ENCODE results near the gene TEX52.

TEX52 gene

DNA sequence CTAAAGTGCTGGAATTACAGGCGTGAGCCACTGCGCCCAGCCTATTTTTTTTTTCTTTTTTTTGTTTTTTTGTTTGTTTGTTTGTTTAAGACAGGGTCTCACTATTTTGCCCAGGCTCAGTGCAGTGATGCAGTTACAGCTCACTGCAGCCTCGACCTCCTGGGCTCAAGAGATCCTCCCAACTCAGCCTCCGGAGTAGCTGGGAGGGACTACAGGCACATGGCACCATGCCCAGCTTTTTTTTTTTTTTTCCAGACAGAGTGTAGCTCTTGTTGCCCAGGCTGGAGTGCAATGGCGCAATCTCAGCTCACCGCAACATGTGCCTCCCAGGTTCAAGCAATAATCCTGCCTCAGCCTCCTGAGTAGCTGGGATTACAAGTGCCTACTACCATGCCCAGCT lies 50.1 kb downstream of the TEX52 start:
- H3K4me3 ChIP-seq (ENCODE audit: low read depth in 1 of 2, low read length in 2 of 2): no peak overlapping the region
- peaks cover 3% of the 10 kb centered on the region for H3K4me1 ChIP-seq (ENCODE audit: insufficient read depth, low read length)
- peaks cover 40% of the 10 kb centered on the region for H3K36me3 ChIP-seq (ENCODE audit: insufficient read depth, low read length)
- H2AFZ ChIP-seq (ENCODE audit: low read depth, low read length): no peak overlapping the region
- H3K9me3 ChIP-seq (ENCODE audit: insufficient read depth, low read length, severe bottlenecking): no peaks in the 10 kb centered on the region
- H3K9ac ChIP-seq (ENCODE audit: low read depth, low read length): no peak overlapping the region
- ATAC-seq (ENCODE audit: insufficient read depth, low read depth): no peak
- H3K79me2 ChIP-seq (ENCODE audit: insufficient read depth, low read length): peaks cover 2% of the 10 kb centered on the region
- no peak for DNase-seq
- H4K20me1 ChIP-seq (ENCODE audit: insufficient read depth, low read length): peaks cover 7% of the 10 kb centered on the region; the same call in 1 of the 2 replicates
- no peak overlapping the region for H3K4me2 ChIP-seq (ENCODE audit: insufficient read depth, low read length)
- no peaks in the 10 kb centered on the region for H3K27me3 ChIP-seq (ENCODE audit: insufficient read depth, low read length, poor library complexity)
- TF ChIP-seq, protein P1, sequence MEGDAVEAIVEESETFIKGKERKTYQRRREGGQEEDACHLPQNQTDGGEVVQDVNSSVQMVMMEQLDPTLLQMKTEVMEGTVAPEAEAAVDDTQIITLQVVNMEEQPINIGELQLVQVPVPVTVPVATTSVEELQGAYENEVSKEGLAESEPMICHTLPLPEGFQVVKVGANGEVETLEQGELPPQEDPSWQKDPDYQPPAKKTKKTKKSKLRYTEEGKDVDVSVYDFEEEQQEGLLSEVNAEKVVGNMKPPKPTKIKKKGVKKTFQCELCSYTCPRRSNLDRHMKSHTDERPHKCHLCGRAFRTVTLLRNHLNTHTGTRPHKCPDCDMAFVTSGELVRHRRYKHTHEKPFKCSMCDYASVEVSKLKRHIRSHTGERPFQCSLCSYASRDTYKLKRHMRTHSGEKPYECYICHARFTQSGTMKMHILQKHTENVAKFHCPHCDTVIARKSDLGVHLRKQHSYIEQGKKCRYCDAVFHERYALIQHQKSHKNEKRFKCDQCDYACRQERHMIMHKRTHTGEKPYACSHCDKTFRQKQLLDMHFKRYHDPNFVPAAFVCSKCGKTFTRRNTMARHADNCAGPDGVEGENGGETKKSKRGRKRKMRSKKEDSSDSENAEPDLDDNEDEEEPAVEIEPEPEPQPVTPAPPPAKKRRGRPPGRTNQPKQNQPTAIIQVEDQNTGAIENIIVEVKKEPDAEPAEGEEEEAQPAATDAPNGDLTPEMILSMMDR (IDR thresholded peaks at IDR 0.05; ENCODE audit: borderline replicate concordance, extremely low read depth, low read length, poor library complexity, severe bottlenecking): no peak
- TF ChIP-seq EZH2 (IDR thresholded peaks at IDR 0.05; ENCODE audit: borderline replicate concordance, low read depth, low read length, severe bottlenecking): no peak
- no peak overlapping the region for H3K27ac ChIP-seq (ENCODE audit: low read length)

- no peaks in the 10 kb centered on the region for H3K27me3 ChIP-seq (ENCODE audit: insufficient read depth, low read length, poor library complexity)
- peaks cover 56% of the 10 kb centered on the region for H3K36me3 ChIP-seq (ENCODE audit: insufficient read depth, low read length)
- 0 out of 2 replicates have a peak, but pooled peaks cover 3% of the 10 kb centered on the region for H3K79me2 ChIP-seq (ENCODE audit: insufficient read depth, low read length)
- H3K9ac ChIP-seq (ENCODE audit: low read depth, low read length): no peak overlapping the region
- no peak overlapping the region for H3K4me2 ChIP-seq (ENCODE audit: insufficient read depth, low read length)
- DNase-seq (no peak), ATAC-seq (ENCODE audit: insufficient read depth, low read depth) (no peak)
- H3K4me3 ChIP-seq (ENCODE audit: low read depth in 1 of 2, low read length in 2 of 2): no peak overlapping the region
- no peak overlapping the region for H2AFZ ChIP-seq (ENCODE audit: low read depth, low read length)
- H3K27ac ChIP-seq (ENCODE audit: low read length): no peak overlapping the region
- H3K9me3 ChIP-seq (ENCODE audit: insufficient read depth, low read length, severe bottlenecking): no peaks in the 10 kb centered on the region
- TF ChIP-seq EZH2 (IDR thresholded peaks at IDR 0.05; ENCODE audit: borderline replicate concordance, low read depth, low read length, severe bottlenecking): no peak
- TF ChIP-seq, protein P1 (IDR thresholded peaks at IDR 0.05; ENCODE audit: borderline replicate concordance, extremely low read depth, low read length, poor library complexity, severe bottlenecking): no peak
- H4K20me1 ChIP-seq (ENCODE audit: insufficient read depth, low read length): peaks cover 13% of the 10 kb centered on the region; the same call in 1 of the 2 replicates
- no peaks in the 10 kb centered on the region for H3K4me1 ChIP-seq (ENCODE audit: insufficient read depth, low read length)
These were observed 51.7 kb downstream of the TEX52 start for GRCh38 chr12:2805143-2805520.

GRCh38 chr12:2804393-2805142 lies 52.3 kb downstream of the TEX52 start:
- H3K4me2 ChIP-seq (ENCODE audit: insufficient read depth, low read length): no peak overlapping the region
- no peaks in the 10 kb centered on the region for H3K4me1 ChIP-seq (ENCODE audit: insufficient read depth, low read length)
- DNase-seq (no peak), ATAC-seq (ENCODE audit: insufficient read depth, low read depth) (no peak; the same call in 2 of the 3 replicates)
- H3K4me3 ChIP-seq (ENCODE audit: low read depth in 1 of 2, low read length in 2 of 2): no peak overlapping the region
- H3K9me3 ChIP-seq (ENCODE audit: insufficient read depth, low read length, severe bottlenecking): no peaks in the 10 kb centered on the region
- peaks cover 62% of the 10 kb centered on the region for H3K36me3 ChIP-seq (ENCODE audit: insufficient read depth, low read length)
- H3K79me2 ChIP-seq (ENCODE audit: insufficient read depth, low read length): peaks cover 3% of the 10 kb centered on the region; the same call in 1 of the 2 replicates
- no peak overlapping the region for H2AFZ ChIP-seq (ENCODE audit: low read depth, low read length)
- TF ChIP-seq, protein P1 (IDR thresholded peaks at IDR 0.05; ENCODE audit: borderline replicate concordance, extremely low read depth, low read length, poor library complexity, severe bottlenecking): no peak
- no peak for TF ChIP-seq EZH2 (IDR thresholded peaks at IDR 0.05; ENCODE audit: borderline replicate concordance, low read depth, low read length, severe bottlenecking)
- no peak overlapping the region for H3K9ac ChIP-seq (ENCODE audit: low read depth, low read length)
- no peak overlapping the region for H3K27ac ChIP-seq (ENCODE audit: low read length)
- peaks cover 19% of the 10 kb centered on the region; the same call in 1 of the 2 replicates for H4K20me1 ChIP-seq (ENCODE audit: insufficient read depth, low read length)
- no peaks in the 10 kb centered on the region for H3K27me3 ChIP-seq (ENCODE audit: insufficient read depth, low read length, poor library complexity)

Data from DND-41 (cell line).